ENCODE results near the gene PPP1R3G.

GRCh38 chr6:5089481-5090438, 4.6 kb downstream of the PPP1R3G start:
- TF ChIP-seq CTCF (conservative IDR thresholded peaks at IDR 0.05) (no peak), ZFX (IDR thresholded peaks at IDR 0.05) (no peak)

All from C4-2B (cell line).